ENCODE measurements around the gene CD52. TPM values are rescaled to one million over a fixed set of nuclear protein-coding genes. Genes with fewer than 3 reads are reported as not detected.
"Not testable (repeated sequence)": the region's sequence is repeated elsewhere in the genome, so short reads cannot be mapped to it uniquely, and the experiment has no call there.

The CD52 gene
- polyA plus RNA-seq, 1 experiment: not detected

DNA sequence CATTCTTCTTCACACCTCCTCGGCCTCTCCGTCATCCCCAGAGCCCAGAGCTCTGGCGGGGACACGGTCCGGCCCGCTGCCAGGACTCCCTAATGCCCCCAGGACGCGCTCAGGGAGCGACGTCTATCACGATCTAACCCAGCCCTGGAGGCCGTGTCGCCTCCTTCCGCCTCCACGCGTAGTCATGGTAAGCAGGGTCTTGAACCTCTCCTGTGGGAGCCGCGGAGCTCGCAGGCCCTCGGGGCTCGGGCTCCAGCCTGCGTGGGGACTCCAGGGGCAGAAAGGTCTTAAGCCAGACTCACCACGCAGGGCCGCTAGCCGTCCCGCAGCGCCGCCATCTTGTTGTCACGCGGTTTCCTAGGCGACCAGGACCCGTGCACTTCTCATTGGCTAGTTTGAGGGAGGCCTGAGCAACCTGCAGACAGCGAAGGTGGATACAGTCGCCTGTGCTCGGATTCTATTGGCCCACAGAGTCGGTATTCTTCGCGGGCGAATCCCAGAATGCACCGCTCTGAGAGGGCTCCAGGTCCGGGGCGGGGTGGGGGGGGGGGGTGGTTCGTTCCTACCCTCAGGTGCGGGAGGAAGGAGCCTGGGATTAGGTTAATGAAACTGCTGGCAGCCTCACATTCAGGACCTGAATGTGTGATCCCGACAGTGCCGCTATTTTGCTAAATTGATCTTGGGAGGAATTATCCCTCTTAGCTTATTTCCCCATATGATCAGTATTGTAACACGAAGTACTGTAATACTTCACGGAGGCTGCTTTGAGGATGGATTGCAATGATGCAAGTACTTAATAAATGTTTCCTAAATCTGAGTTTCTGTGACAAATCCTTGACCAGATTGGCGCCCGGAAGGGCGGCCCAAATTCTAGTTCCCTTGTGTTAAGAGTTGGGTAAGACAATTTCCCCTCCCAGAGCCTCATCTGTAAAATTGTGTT, 11.2 kb upstream of the CD52 start, which contains the start of gene UBXN11:
Gene UBXN11 (minus strand): TSS at position 347 of the 940 bp plus-strand sequence. CDS start 3,753 bp downstream, outside the sequence.
- ChIA-PET CTCF (interaction anchor here (0.5 to 2.6 kb wide), 6 partner anchors 15 to 254 kb away, joined by 3 to 15 read pairs (median 4); no protein-coding TSS in a partner anchor), POLR2A (no interaction called here)
- peaks cover 4% of the 10 kb centered on the region; the same call in 1 of the 2 replicates for H3K9me3 ChIP-seq (ENCODE audit: control insufficient read depth, insufficient read depth, low read length)
- TF ChIP-seq CTCF (IDR thresholded peaks at IDR 0.05; ENCODE audit: low read depth, low read length): peak; percentile 4; the same call in 1 of the 2 replicates
- DNase-seq (ENCODE audit: low read depth, low spot score): peak; percentile 81
- peak within 1 kb of the TSS; percentile 31 for H3K27ac ChIP-seq (ENCODE audit: low read depth, low read length)
- peak within 1 kb of the TSS; percentile 93 for H3K4me3 ChIP-seq (ENCODE audit: low read depth, low read length)
- H3K27me3 ChIP-seq (ENCODE audit: control insufficient read depth, insufficient read depth, low read length): no peaks in the 10 kb centered on the region

DNA sequence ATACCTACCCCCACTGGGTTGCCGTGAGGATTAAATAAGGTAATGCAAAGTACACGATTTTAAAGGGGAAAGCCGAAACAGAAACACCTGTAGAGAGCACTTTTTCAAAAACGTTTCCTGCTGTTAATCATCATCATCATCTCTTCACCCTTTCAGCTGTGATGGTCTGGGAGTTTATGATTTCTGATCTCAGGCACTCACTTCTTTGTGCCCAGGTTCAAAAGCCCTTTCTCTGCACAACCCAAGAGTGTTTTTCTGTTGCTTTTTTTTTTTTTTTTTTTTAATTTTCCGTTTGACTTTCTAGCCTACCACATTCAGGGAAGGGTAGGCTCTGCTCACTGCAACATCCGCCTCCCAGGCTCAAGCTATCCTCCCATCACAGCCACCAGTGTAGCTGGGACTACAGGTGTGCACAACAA, 10.4 kb upstream of the CD52 start:
- TF ChIP-seq CTCF (IDR thresholded peaks at IDR 0.05; ENCODE audit: low read depth, low read length): no peak
- DNase-seq (ENCODE audit: low read depth, low spot score): no peak
- H3K4me3 ChIP-seq (ENCODE audit: low read depth, low read length): no peak overlapping the region
- POLR2A ChIA-PET: no interaction called here
- no peak overlapping the region for H3K27ac ChIP-seq (ENCODE audit: low read depth, low read length)
- H3K27me3 ChIP-seq (ENCODE audit: control insufficient read depth, insufficient read depth, low read length): peaks cover 2% of the 10 kb centered on the region
- H3K9me3 ChIP-seq (ENCODE audit: control insufficient read depth, insufficient read depth, low read length): peaks cover 4% of the 10 kb centered on the region; the same call in 1 of the 2 replicates
- CTCF ChIA-PET: interaction anchor here (0.7 to 1.6 kb wide), 4 partner anchors 31 to 255 kb away, joined by 4 to 10 read pairs (median 4); no protein-coding TSS in a partner anchor

- H3K4me3 ChIP-seq (ENCODE audit: low read depth, low read length); H3K27me3 ChIP-seq (ENCODE audit: control insufficient read depth, insufficient read depth, low read length); POLR2A ChIA-PET; H3K9me3 ChIP-seq (ENCODE audit: control insufficient read depth, insufficient read depth, low read length); H3K27ac ChIP-seq (ENCODE audit: low read depth, low read length); DNase-seq (ENCODE audit: low read depth, low spot score): not testable (repeated sequence)
- CTCF ChIA-PET: interaction anchor here (0.7 to 1.6 kb wide), 6 partner anchors 13 to 163 kb away, joined by 3 to 4 read pairs (median 4); no protein-coding TSS in a partner anchor
Observed at GRCh38 chr1:26307966-26308899, 9.5 kb upstream of the CD52 start.

DNA sequence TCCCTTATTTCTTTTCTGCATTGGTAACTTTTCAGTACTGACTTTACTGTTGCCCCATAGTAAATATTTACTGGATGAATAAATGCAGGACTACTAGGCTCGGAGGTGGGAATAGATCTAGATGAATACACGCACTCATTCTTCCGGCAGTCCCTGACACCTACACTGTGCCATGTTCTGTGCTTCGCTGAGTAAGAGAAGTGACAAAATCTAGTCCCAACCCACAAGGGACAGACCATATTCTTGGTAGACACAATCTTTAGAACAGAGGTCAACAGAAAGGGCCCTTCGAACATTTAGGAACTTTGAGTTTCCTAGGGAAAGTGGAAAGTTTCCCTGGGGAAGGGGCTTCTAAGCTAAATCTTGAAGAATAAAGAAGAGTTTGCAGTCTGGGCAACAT, 3.3 kb upstream of the CD52 start:
- H3K27me3 ChIP-seq (ENCODE audit: control insufficient read depth, insufficient read depth, low read length): peaks cover 2% of the 10 kb centered on the region
- DNase-seq (ENCODE audit: low read depth, low spot score): no peak
- no peak for TF ChIP-seq CTCF (IDR thresholded peaks at IDR 0.05; ENCODE audit: low read depth, low read length)
- ChIA-PET CTCF (interaction anchor here (1.0 to 2.7 kb wide), 3 partner anchors 39 to 103 kb away, joined by 3 to 7 read pairs (median 5); partner anchors contain the start of gene CEP85), POLR2A (interaction anchor here (1.4 kb wide), 1 partner anchor 33 kb away, joined by 3 read pairs; no protein-coding TSS in a partner anchor)
- H3K9me3 ChIP-seq (ENCODE audit: control insufficient read depth, insufficient read depth, low read length): no peaks in the 10 kb centered on the region
- H3K27ac ChIP-seq (ENCODE audit: low read depth, low read length): no peak overlapping the region
- no peak overlapping the region for H3K4me3 ChIP-seq (ENCODE audit: low read depth, low read length)

Data from AG04450 (cell line).